ENCODE results near the gene KRTAP10-11. TPM values are rescaled to one million over a fixed set of nuclear protein-coding genes. Genes with fewer than 3 reads are reported as not detected.

Gene KRTAP10-11
- total and polyA plus RNA-seq, 2 experiments from 2014 or later = not detected

DNA sequence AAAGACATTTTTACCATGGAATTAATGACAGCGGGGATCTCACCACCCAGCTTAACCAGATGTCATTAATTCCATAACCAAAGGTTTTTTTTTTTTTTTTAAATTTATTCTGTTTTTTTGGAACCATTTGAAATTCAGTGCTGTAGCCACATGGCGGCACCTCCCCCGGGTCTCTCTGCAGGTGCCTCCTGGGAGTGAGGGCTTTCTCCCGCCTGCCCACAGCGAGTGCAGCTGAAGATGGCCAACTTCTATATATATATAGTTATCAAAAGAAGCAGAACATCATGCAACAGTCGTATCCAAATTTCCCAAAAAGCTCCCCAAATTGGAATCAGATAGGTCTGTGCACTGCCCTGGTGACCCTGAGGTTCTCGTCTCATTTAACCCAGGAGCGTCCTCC is 30.7 kb upstream of the KRTAP10-11 start:
- Mint-ChIP-seq H3K27ac (no peak overlapping the region), H3K9me3 (peaks cover 42% of the 10 kb centered on the region), H3K27me3 (ENCODE audit: insufficient read depth, low read depth, poor library complexity) (peaks cover 11% of the 10 kb centered on the region), H3K4me1 (peaks cover 23% of the 10 kb centered on the region), H3K36me3 (ENCODE audit: low read depth) (peaks cover 27% of the 10 kb centered on the region), H3K4me3 (no peak overlapping the region)
- TF ChIP-seq, protein P1, sequence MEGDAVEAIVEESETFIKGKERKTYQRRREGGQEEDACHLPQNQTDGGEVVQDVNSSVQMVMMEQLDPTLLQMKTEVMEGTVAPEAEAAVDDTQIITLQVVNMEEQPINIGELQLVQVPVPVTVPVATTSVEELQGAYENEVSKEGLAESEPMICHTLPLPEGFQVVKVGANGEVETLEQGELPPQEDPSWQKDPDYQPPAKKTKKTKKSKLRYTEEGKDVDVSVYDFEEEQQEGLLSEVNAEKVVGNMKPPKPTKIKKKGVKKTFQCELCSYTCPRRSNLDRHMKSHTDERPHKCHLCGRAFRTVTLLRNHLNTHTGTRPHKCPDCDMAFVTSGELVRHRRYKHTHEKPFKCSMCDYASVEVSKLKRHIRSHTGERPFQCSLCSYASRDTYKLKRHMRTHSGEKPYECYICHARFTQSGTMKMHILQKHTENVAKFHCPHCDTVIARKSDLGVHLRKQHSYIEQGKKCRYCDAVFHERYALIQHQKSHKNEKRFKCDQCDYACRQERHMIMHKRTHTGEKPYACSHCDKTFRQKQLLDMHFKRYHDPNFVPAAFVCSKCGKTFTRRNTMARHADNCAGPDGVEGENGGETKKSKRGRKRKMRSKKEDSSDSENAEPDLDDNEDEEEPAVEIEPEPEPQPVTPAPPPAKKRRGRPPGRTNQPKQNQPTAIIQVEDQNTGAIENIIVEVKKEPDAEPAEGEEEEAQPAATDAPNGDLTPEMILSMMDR (conservative IDR thresholded peaks at IDR 0.05; ENCODE audit: low read depth in 2 of 2) = no peak
- no peak for TF ChIP-seq JUNB (IDR thresholded peaks at IDR 0.05; ENCODE audit: unreplicated experiment)
- no peak for TF ChIP-seq EZH2phosphoT487 (IDR thresholded peaks at IDR 0.05; ENCODE audit: unreplicated experiment)
- no peak overlapping the region for H2AFZ ChIP-seq
- H3K27me3 ChIP-seq (ENCODE audit: insufficient read depth) = no peaks in the 10 kb centered on the region
- H3K4me2 ChIP-seq = no peak overlapping the region
- no peaks in the 10 kb centered on the region for H3F3A ChIP-seq (replicated peaks; ENCODE audit: low read depth)
- no peaks in the 10 kb centered on the region for H3K36me3 ChIP-seq (ENCODE audit: insufficient read depth)
- no peaks in the 10 kb centered on the region for H3K9me2 ChIP-seq (ENCODE audit: insufficient read depth)
- no peaks in the 10 kb centered on the region for H4K20me1 ChIP-seq (replicated peaks; ENCODE audit: insufficient read depth)
- no peaks in the 10 kb centered on the region for H3K79me2 ChIP-seq (replicated peaks; ENCODE audit: insufficient read depth)
- H3K27ac ChIP-seq (ENCODE audit: low read depth) = no peak overlapping the region
- DNase-seq (ENCODE audit: low spot score) = no peak
- no peak for ATAC-seq
- H3K4me3 ChIP-seq = no peak overlapping the region
- no peaks in the 10 kb centered on the region for H3K4me1 ChIP-seq (ENCODE audit: insufficient read depth)

DNA sequence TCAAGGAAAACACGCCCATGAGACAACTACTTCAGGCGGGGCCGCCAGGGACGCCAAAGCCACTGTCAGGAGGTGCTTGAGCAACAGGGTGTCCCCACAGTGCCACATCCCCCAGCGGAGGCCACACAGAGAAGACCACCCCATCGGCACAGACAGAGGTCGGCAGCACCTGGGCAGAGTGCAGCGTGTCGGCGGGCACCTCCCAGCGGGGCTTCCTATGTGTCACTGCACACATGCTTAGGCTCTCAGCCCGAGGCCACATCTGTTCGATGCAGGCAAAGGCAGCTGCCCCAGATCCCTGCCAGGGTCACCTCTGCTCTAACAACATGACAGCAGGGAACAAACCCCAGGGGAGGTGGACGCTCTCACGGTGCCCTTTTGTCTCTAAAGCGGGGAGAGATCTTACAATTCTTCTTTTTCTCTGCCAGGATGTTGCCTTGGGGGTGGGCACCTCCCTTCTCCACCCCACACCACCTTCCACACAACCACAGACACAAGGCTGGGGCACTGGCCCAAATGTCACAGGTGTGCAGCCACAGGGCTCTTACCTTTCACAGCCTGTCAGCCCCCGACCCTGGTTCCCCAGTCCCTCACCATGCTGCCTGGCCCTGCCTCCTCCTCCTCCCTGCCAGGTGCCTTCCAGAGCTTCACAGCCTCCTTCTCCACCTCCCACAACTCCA is 30.2 kb upstream of the KRTAP10-11 start:
- H3K79me2 ChIP-seq (replicated peaks; ENCODE audit: insufficient read depth) = no peaks in the 10 kb centered on the region
- no peak overlapping the region for H3K27ac Mint-ChIP-seq
- no peak overlapping the region for H3K4me3 Mint-ChIP-seq
- no peaks in the 10 kb centered on the region for H3K4me1 ChIP-seq (ENCODE audit: insufficient read depth)
- H3K36me3 ChIP-seq (ENCODE audit: insufficient read depth) = no peaks in the 10 kb centered on the region
- H3K27me3 Mint-ChIP-seq (ENCODE audit: insufficient read depth, low read depth, poor library complexity) = peaks cover 11% of the 10 kb centered on the region
- no peak overlapping the region for H3K27ac ChIP-seq (ENCODE audit: low read depth)
- H3K9me2 ChIP-seq (ENCODE audit: insufficient read depth) = no peaks in the 10 kb centered on the region
- TF ChIP-seq, protein P2, sequence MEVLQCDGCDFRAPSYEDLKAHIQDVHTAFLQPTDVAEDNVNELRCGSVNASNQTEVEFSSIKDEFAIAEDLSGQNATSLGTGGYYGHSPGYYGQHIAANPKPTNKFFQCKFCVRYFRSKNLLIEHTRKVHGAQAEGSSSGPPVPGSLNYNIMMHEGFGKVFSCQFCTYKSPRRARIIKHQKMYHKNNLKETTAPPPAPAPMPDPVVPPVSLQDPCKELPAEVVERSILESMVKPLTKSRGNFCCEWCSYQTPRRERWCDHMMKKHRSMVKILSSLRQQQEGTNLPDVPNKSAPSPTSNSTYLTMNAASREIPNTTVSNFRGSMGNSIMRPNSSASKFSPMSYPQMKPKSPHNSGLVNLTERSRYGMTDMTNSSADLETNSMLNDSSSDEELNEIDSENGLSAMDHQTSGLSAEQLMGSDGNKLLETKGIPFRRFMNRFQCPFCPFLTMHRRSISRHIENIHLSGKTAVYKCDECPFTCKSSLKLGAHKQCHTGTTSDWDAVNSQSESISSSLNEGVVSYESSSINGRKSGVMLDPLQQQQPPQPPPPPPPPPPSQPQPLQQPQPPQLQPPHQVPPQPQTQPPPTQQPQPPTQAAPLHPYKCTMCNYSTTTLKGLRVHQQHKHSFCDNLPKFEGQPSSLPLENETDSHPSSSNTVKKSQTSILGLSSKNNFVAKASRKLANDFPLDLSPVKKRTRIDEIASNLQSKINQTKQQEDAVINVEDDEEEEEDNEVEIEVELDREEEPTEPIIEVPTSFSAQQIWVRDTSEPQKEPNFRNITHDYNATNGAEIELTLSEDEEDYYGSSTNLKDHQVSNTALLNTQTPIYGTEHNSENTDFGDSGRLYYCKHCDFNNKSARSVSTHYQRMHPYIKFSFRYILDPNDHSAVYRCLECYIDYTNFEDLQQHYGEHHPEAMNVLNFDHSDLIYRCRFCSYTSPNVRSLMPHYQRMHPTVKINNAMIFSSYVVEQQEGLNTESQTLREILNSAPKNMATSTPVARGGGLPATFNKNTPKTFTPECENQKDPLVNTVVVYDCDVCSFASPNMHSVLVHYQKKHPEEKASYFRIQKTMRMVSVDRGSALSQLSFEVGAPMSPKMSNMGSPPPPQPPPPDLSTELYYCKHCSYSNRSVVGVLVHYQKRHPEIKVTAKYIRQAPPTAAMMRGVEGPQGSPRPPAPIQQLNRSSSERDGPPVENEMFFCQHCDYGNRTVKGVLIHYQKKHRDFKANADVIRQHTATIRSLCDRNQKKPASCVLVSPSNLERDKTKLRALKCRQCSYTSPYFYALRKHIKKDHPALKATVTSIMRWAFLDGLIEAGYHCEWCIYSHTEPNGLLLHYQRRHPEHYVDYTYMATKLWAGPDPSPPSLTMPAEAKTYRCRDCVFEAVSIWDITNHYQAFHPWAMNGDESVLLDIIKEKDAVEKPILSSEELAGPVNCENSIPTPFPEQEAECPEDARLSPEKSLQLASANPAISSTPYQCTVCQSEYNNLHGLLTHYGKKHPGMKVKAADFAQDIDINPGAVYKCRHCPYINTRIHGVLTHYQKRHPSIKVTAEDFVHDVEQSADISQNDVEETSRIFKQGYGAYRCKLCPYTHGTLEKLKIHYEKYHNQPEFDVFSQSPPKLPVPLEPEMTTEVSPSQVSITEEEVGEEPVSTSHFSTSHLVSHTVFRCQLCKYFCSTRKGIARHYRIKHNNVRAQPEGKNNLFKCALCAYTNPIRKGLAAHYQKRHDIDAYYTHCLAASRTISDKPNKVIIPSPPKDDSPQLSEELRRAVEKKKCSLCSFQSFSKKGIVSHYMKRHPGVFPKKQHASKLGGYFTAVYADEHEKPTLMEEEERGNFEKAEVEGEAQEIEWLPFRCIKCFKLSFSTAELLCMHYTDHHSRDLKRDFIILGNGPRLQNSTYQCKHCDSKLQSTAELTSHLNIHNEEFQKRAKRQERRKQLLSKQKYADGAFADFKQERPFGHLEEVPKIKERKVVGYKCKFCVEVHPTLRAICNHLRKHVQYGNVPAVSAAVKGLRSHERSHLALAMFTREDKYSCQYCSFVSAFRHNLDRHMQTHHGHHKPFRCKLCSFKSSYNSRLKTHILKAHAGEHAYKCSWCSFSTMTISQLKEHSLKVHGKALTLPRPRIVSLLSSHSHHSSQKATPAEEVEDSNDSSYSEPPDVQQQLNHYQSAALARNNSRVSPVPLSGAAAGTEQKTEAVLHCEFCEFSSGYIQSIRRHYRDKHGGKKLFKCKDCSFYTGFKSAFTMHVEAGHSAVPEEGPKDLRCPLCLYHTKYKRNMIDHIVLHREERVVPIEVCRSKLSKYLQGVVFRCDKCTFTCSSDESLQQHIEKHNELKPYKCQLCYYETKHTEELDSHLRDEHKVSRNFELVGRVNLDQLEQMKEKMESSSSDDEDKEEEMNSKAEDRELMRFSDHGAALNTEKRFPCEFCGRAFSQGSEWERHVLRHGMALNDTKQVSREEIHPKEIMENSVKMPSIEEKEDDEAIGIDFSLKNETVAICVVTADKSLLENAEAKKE (CRISPR knock-in tag; IDR thresholded peaks at IDR 0.05) = no peak
- TF ChIP-seq, protein P3, sequence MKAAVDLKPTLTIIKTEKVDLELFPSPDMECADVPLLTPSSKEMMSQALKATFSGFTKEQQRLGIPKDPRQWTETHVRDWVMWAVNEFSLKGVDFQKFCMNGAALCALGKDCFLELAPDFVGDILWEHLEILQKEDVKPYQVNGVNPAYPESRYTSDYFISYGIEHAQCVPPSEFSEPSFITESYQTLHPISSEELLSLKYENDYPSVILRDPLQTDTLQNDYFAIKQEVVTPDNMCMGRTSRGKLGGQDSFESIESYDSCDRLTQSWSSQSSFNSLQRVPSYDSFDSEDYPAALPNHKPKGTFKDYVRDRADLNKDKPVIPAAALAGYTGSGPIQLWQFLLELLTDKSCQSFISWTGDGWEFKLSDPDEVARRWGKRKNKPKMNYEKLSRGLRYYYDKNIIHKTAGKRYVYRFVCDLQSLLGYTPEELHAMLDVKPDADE (IDR thresholded peaks at IDR 0.05) = no peak
- TF ChIP-seq STAT1 (IDR thresholded peaks at IDR 0.05; ENCODE audit: unreplicated experiment) (no peak), EZH2phosphoT487 (IDR thresholded peaks at IDR 0.05; ENCODE audit: unreplicated experiment) (no peak)
- no peak overlapping the region for H3K4me2 ChIP-seq
- peak overlapping the region; percentile 47; the same call in 1 of the 2 replicates for H2AFZ ChIP-seq
- no peak for DNase-seq (ENCODE audit: low spot score)
- no peak for ATAC-seq
- peaks cover 23% of the 10 kb centered on the region for H3K4me1 Mint-ChIP-seq
- H3K4me3 ChIP-seq = no peak overlapping the region
- H3K9me3 Mint-ChIP-seq = peaks cover 41% of the 10 kb centered on the region
- no peaks in the 10 kb centered on the region for H4K20me1 ChIP-seq (replicated peaks; ENCODE audit: insufficient read depth)
- H3F3A ChIP-seq (replicated peaks; ENCODE audit: low read depth) = no peaks in the 10 kb centered on the region
- H3K27me3 ChIP-seq (ENCODE audit: insufficient read depth) = no peaks in the 10 kb centered on the region
- peaks cover 25% of the 10 kb centered on the region for H3K36me3 Mint-ChIP-seq (ENCODE audit: low read depth)

All from GM23338 (cell line).